Right hindlimb (tissue), 1 donor: Measurements from ENCODE around the gene PRDM1.
"Not testable (repeated sequence)": the region's sequence is repeated elsewhere in the genome, so short reads cannot be mapped to it uniquely, and the experiment has no call there.

ENCODE experiments used
- DNase-seq: peaks from one replicate; pipeline ENCODE4 v3.0.0-alpha.2; 2018

Gene PRDM1

GRCh38 chr6:106142876-106143431 is 56.8 kb downstream of the PRDM1 start:
- DNase-seq, result no peak

GRCh38 chr6:106143665-106144064 is 57.5 kb downstream of the PRDM1 start:
- no peak for DNase-seq

GRCh38 chr6:106145144-106145543 is 59.0 kb downstream of the PRDM1 start:
- no peak for DNase-seq

GRCh38 chr6:106145741-106146227 is 59.6 kb downstream of the PRDM1 start:
- DNase-seq, result no peak

- DNase-seq, result no peak
Measured at GRCh38 chr6:106146852-106147351, 60.8 kb downstream of the PRDM1 start.

- no peak for DNase-seq
Measured at GRCh38 chr6:106147476-106147875, 61.3 kb downstream of the PRDM1 start.

GRCh38 chr6:106149472-106150069 is 63.4 kb downstream of the PRDM1 start:
- no peak for DNase-seq

- DNase-seq, result not testable (repeated sequence)
Measured at GRCh38 chr6:106152476-106152875, 66.3 kb downstream of the PRDM1 start.

GRCh38 chr6:106152952-106153351 is 66.8 kb downstream of the PRDM1 start:
- no peak for DNase-seq

GRCh38 chr6:106154326-106154725 is 68.2 kb downstream of the PRDM1 start:
- no peak for DNase-seq

- no peak for DNase-seq
Measured at GRCh38 chr6:106155219-106155830, 69.2 kb downstream of the PRDM1 start.

- no peak for DNase-seq
Measured at GRCh38 chr6:106156413-106156812, 70.3 kb downstream of the PRDM1 start.

- no peak for DNase-seq
Measured at GRCh38 chr6:106156863-106157262, 70.7 kb downstream of the PRDM1 start.

GRCh38 chr6:106158816-106159215 is 72.7 kb downstream of the PRDM1 start:
- DNase-seq, result no peak
